ENCODE measurements around the gene GJD4. TPM values are rescaled to one million over a fixed set of nuclear protein-coding genes. Genes with fewer than 3 reads are reported as not detected.

The GJD4 gene
- total RNA-seq, 1 experiment from 2014 or later, result 0.18 TPM

- POLR2A ChIA-PET, result no interaction called here
Observed at GRCh38 chr10:35567951-35568350, 37.2 kb upstream of the GJD4 start.

GRCh38 chr10:35568483-35569015 is 36.6 kb upstream of the GJD4 start:
- no peak for DNase-seq
- CTCF ChIA-PET, result interaction anchor here (0.5 kb wide), 1 partner anchor 307 kb away, joined by 3 read pairs; no protein-coding TSS in a partner anchor
- no peak overlapping the region for H3K4me3 ChIP-seq (ENCODE audit: low read depth, low read length)
- Mint-ChIP-seq H3K27ac (ENCODE audit: unreplicated experiment) (no peak overlapping the region), H3K4me1 (ENCODE audit: low read depth, unreplicated experiment) (no peaks in the 10 kb centered on the region), H3K36me3 (ENCODE audit: insufficient read depth, unreplicated experiment) (peaks cover 66% of the 10 kb centered on the region), H3K27me3 (ENCODE audit: insufficient read depth, unreplicated experiment) (no peaks in the 10 kb centered on the region), H3K4me3 (ENCODE audit: unreplicated experiment) (no peak overlapping the region), H3K9me3 (ENCODE audit: unreplicated experiment) (no peaks in the 10 kb centered on the region)
- BruUV-seq (replicated peaks), result no TSS peak
- H3K9me3 ChIP-seq, result no peaks in the 10 kb centered on the region
- no peaks in the 10 kb centered on the region for H3K4me1 ChIP-seq
- peaks cover 5% of the 10 kb centered on the region for H3K36me3 ChIP-seq (ENCODE audit: control insufficient read depth, insufficient read depth, low read length)
- POLR2A ChIA-PET, result no interaction called here
- no peaks in the 10 kb centered on the region for H3K27me3 ChIP-seq (replicated peaks; ENCODE audit: control insufficient read depth, insufficient read depth, low read length)
- intact Hi-C loops (cut with micrococcal nuclease; ENCODE audit: unreplicated experiment), result no loop called here
- TF ChIP-seq CTCF (IDR thresholded peaks at IDR 0.05; ENCODE audit: insufficient read depth in 1 of 2, low read depth in 1 of 2, low read length in 1 of 2, severe bottlenecking in 1 of 2, unreplicated experiment in 1 of 2), result no peak

More at GRCh38 chr10:35567951-35568350, 37.2 kb upstream of the GJD4 start:
- Histone ChIP-seq H3K4me1 (no peaks in the 10 kb centered on the region), H3K9me3 (no peaks in the 10 kb centered on the region), H3K27me3 (replicated peaks; ENCODE audit: control insufficient read depth, insufficient read depth, low read length) (no peaks in the 10 kb centered on the region), H3K36me3 (ENCODE audit: control insufficient read depth, insufficient read depth, low read length) (peaks cover 5% of the 10 kb centered on the region), H3K4me3 (ENCODE audit: low read depth, low read length) (no peak overlapping the region)
- no peaks in the 10 kb centered on the region for H3K9me3 Mint-ChIP-seq (ENCODE audit: unreplicated experiment)
- H3K36me3 Mint-ChIP-seq (ENCODE audit: insufficient read depth, unreplicated experiment), result peaks cover 60% of the 10 kb centered on the region
- H3K27me3 Mint-ChIP-seq (ENCODE audit: insufficient read depth, unreplicated experiment), result no peaks in the 10 kb centered on the region
- CTCF ChIA-PET, result no interaction called here
- intact Hi-C loops (cut with micrococcal nuclease; ENCODE audit: unreplicated experiment), result no loop called here
- no peak for DNase-seq
- TF ChIP-seq CTCF (IDR thresholded peaks at IDR 0.05; ENCODE audit: insufficient read depth in 1 of 2, low read depth in 1 of 2, low read length in 1 of 2, severe bottlenecking in 1 of 2, unreplicated experiment in 1 of 2), result no peak
- H3K4me1 Mint-ChIP-seq (ENCODE audit: low read depth, unreplicated experiment), result no peaks in the 10 kb centered on the region
- BruUV-seq (replicated peaks), result no TSS peak
- H3K27ac Mint-ChIP-seq (ENCODE audit: unreplicated experiment), result no peak overlapping the region
- H3K4me3 Mint-ChIP-seq (ENCODE audit: unreplicated experiment), result no peak overlapping the region

- intact Hi-C loops (cut with micrococcal nuclease; ENCODE audit: unreplicated experiment), result no loop called here
- H3K36me3 Mint-ChIP-seq (ENCODE audit: insufficient read depth, unreplicated experiment), result peaks cover 66% of the 10 kb centered on the region
- Histone ChIP-seq H3K4me3 (ENCODE audit: low read depth, low read length) (no peak overlapping the region), H3K9me3 (no peaks in the 10 kb centered on the region), H3K4me1 (no peaks in the 10 kb centered on the region), H3K36me3 (ENCODE audit: control insufficient read depth, insufficient read depth, low read length) (peaks cover 5% of the 10 kb centered on the region), H3K27me3 (replicated peaks; ENCODE audit: control insufficient read depth, insufficient read depth, low read length) (no peaks in the 10 kb centered on the region)
- CTCF ChIA-PET, result no interaction called here
- H3K27me3 Mint-ChIP-seq (ENCODE audit: insufficient read depth, unreplicated experiment), result no peaks in the 10 kb centered on the region
- no TSS peak for BruUV-seq (replicated peaks)
- H3K4me3 Mint-ChIP-seq (ENCODE audit: unreplicated experiment), result no peak overlapping the region
- H3K9me3 Mint-ChIP-seq (ENCODE audit: unreplicated experiment), result no peaks in the 10 kb centered on the region
- no peak for DNase-seq
- no peak for TF ChIP-seq CTCF (IDR thresholded peaks at IDR 0.05; ENCODE audit: insufficient read depth in 1 of 2, low read depth in 1 of 2, low read length in 1 of 2, severe bottlenecking in 1 of 2, unreplicated experiment in 1 of 2)
- no peak overlapping the region for H3K27ac Mint-ChIP-seq (ENCODE audit: unreplicated experiment)
- H3K4me1 Mint-ChIP-seq (ENCODE audit: low read depth, unreplicated experiment), result no peaks in the 10 kb centered on the region
- POLR2A ChIA-PET, result no interaction called here
Observed at GRCh38 chr10:35569111-35569707, 35.9 kb upstream of the GJD4 start.
